OCI-LY1 (cell line): ENCODE measurements around the gene NPAS3.

Experiments used
- EZH2 ChIP-seq: fragments of 200-600 bp; sonication (generic), shearing (Covaris generic); IDR thresholded peaks from 2 replicates; pipeline ENCODE4 v1.8.0; 2017; ENCODE audit warnings: borderline replicate concordance, mixed run types, mild to moderate bottlenecking, antibody characterized with exemption, low read length, moderate library complexity, mixed read lengths
- TF ChIP-seq, protein P1 (sequence below): fragments of 200-600 bp; sonication (generic), shearing (Covaris generic); IDR thresholded peaks from 2 replicates; pipeline ENCODE4 v1.5.1; 2017; ENCODE audit warnings: mild to moderate bottlenecking, antibody characterized with exemption, low read length, moderate library complexity, mixed read lengths

DNA sequence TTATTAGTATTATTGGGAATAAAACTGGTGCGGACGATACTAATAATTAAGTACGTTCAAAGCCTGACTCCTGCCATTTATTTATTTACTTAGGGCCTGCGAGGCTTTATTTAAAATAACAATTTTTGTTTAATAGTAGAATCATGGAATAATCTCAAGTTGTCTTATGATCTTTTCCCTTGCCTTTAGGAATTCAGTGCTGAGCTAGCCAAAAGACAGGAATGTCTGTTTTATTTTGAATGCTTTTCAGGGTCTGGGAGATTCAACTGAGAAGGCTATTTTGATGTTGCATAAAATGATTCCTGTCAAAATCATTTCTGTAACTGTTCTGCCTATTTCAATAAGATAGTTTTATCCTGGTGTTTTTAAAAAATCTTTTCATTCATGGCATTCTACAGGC is 522.4 kb downstream of the NPAS3 start:
- TF ChIP-seq EZH2 = no peak
- TF ChIP-seq, protein P1, sequence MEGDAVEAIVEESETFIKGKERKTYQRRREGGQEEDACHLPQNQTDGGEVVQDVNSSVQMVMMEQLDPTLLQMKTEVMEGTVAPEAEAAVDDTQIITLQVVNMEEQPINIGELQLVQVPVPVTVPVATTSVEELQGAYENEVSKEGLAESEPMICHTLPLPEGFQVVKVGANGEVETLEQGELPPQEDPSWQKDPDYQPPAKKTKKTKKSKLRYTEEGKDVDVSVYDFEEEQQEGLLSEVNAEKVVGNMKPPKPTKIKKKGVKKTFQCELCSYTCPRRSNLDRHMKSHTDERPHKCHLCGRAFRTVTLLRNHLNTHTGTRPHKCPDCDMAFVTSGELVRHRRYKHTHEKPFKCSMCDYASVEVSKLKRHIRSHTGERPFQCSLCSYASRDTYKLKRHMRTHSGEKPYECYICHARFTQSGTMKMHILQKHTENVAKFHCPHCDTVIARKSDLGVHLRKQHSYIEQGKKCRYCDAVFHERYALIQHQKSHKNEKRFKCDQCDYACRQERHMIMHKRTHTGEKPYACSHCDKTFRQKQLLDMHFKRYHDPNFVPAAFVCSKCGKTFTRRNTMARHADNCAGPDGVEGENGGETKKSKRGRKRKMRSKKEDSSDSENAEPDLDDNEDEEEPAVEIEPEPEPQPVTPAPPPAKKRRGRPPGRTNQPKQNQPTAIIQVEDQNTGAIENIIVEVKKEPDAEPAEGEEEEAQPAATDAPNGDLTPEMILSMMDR = no peak
